Measurements from ENCODE around the gene CALU.
A peak's percentile ranks its signal among the peaks of the same experiment; 100 is the strongest.

Gene CALU

DNA sequence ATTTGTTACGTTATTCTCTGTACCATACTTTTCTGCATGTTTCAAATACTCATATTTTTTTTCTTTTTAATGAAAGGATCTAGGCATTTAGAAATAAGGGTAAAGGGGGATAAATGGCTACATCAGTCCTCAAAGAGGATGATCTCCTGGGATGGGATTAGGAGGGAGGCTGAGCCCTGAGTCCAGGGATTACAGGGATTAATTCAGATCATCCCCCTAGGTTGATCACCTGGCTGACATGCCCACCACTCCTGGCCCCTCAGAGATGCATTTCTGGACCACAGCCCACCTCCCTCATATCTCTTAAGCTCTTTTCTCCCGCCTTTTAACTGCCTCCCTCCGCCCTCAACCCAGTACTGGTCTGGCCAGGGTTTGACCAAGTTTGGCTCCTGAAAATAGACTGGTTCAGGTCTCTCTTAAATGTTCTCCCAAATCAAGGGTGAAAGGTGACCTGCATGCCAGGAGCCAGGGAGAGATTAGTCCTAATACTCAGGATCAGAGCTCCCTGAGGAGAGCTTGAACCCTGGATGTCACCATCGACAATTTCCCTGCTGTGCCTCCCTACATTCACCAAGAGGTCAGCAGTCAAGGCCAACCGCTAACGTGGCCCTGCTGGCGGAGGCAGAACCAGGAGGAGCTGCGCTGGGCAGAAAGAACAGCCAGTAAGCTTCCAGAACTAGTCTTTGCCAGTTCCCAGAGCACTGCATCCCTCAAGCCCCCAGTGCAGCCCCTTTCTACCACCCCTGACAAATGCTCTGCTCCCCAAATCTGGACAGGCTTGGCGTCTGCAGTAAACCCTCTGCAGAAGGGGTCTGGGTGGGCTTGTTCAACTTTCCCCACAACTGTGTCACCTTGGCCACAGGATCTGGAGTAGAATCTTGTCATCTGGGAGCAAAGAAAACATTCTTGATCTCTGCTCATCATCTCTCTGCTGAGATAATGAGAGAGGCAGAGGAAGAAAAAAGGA is 49.6 kb downstream of the CALU start:
- DNase-seq = no peak

DNA sequence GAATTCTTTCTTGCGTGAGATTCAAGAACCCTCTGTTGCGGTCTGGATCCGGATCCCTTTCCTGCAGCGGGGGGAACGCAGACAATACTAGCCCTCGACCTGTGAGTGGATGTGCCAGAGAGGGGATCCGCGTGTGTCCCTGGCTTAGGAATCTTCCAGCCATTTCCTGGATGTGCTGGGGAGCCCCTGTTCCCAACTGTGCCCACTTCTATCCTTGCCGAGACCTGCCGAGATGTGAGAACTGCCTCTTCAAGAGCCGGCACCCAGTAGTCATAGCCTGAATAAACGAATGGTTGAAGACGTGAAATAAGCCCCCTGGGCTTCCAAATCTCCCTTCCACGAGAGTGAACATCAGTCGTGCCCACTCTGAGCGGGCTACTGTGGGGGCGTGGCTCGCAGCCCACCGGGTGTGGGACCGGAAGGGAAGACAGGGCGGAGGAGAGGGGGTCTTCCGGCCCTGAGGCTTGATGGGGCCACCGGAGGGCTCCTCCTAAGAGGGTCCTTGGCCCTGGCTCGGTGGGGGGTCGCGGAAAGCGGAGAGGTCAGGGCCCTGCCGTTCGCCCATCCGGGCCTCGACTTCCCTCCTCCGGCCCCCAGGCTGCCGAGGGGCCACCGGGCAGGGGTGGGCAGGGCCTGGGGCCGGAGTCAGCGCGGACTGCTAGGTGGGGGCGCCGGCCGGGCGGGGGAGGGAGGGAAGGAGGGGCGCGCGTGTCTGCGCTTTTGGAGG is 51.3 kb downstream of the CALU start:
- no peak for DNase-seq

DNA sequence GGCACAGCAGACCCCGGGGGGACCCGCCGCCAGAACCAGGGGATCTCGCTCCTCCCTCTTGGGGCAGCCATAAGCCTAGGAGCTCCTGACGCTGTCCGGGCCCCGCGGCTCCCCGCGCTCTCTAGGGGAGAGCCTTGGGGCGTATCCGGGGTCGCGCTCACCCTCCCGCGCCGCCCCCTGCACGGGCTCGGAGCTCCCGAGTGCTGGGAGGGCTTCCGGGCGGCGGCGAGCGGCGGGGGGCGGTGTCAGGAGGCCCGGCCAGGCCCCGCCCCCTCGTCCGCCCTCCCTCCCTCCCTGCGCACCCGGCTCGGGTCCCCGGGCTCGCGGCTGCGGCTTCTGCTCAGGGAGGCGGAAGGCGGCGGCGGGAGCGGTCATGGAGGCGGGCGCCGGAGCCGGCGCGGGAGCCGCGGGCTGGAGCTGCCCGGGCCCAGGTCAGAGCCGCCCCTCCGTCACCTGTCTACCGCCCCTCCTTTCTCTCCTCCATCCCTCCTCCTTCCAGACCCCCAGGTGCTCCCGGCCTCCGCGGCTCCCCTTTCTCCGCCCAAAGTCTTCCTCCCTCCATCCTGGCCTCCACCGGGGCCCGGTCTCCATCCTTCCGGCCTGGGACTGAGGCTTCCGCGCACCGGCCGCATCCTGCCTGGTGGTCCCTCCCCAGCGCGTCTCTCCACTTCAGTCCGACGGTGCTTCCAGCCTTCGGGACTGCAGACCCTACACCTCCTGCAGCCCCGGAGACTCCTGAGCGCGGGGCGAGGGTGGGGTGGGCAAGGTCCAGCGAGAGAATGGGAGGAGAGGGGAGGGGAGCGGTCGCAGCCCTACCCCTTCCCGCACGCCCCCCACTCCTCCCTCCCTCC is 52.2 kb downstream of the CALU start, which contains the start of gene CCDC136:
Gene CCDC136 (plus strand): TSS at position 848 of the 851 bp plus-strand sequence. CDS start 444 bp downstream, outside the sequence.
- no peak for DNase-seq

DNA sequence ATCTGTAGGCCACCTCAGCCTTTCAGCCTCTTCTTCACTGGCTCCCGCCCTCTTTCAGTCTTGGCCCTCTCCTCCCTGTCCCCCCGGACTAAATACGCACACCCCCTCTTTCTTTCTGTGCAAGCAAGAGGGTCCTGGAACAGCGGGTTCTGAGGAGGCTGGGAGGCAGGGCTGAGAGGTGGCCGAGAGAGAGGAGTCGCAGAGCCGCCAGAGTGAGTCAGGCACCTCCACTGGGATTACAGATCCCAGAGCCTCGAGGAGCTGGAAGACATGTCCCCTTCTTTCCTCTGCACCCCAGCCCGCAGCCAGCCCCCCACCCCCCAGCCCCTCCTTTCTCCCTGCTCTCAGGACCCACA is 52.8 kb downstream of the CALU start:
- DNase-seq = peak; percentile 13

DNA sequence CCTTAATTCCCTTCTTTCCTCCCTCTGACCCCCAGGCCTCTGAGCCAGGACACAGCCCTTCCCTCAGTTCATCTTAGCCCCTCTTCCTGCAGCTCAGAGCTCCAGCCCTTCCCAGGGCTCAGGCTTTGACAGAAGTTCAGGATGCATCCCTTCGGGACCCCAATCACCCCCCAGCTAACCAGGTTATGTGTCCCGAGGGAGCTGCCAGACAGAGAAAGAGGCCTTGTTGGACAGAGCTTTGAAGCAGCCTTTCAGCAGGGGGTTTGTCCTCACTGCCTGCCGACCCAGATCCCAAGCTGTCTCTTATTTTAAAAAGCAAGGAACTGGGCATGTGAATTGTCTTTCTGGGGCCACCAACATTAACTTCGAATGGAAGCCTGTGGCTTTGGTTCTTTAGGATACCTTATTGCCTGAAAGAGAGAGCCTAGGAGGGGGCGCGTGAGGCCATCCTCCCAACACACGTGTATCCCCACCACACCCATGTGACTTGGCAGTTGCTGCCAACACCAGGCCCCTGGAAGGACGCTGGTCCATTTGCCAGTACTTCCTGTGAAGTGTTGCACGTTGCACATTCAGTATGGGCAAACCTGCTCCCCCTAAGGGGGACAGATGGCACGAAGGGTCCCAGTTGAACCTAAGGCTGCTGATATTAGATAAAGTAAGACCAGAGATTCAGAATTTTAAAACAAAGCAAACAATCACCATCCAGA is 53.5 kb downstream of the CALU start:
- no peak for DNase-seq

DNA sequence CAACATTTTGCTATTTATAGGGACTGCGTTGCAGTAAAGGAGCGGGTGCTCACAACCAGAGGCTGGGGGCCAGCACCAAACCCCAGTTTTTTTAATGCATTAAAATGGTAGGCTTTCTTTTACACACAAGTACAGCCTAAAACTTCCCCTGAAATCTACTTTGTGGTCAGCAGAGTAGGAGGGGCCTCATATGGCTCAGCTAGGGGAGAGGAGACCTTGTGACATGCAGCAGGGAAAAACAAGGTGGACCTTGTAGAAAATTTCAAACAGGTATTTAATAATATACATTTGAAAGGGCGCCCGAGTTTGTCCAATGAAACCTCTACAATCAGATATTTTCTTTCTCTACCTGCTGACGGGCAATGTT is 54.0 kb downstream of the CALU start:
- DNase-seq = no peak

DNA sequence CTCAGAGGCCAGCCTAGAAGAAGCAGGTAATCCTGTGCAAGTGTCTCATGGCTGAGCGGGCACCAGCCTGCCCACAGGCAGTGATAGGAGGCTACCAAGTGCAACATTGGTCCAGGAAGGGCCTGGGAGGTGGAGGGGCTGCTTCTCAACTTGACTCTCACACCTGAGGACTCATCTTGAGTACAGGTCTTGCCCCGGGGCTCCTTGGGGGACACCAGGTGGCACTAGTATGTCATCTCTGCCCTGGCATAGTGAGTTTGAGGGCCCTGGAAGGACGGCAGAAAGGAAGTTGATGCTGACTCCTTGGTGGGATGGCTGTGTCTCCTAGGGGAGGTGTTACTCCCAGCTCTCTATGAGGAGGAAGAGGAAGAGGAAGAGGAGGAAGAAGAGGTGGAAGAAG is 54.9 kb downstream of the CALU start:
- no peak for DNase-seq

DNA sequence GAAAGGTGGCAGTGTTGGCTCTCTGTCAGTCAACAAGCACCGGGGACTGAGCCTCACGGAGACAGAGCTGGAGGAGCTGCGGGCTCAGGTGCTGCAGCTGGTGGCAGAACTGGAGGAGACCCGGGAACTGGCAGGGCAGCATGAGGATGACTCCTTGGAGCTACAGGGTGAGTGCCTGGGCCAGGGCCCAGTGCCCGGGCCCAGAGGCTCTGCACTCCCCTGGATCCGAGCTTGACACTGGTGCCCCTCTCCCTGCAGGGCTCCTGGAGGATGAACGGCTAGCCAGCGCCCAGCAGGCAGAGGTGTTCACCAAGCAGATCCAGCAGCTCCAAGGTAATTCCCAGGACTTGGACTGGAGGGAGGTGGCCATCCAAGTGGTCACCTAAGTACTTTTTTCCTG is 55.3 kb downstream of the CALU start:
- no peak for DNase-seq

DNA sequence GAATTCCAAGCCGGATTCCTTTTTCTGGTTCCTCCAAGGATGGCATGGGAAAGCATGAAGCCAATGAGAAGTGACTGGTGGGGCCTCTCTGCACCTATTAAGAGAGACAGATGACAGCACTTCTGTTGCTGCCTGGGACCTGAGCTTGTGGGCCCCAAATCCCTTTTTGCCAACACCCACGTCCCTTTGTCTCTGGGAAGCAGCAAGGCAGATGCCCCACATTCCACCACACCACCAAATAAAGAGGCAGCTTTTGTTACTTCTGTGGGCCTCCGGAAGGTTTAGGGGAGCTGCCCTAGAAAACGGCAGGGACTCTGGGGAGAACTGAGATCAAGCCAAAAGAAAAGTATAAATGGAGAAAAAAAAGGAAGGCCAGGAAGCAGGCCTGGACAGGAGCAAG is 56.0 kb downstream of the CALU start:
- DNase-seq = no peak

DNA sequence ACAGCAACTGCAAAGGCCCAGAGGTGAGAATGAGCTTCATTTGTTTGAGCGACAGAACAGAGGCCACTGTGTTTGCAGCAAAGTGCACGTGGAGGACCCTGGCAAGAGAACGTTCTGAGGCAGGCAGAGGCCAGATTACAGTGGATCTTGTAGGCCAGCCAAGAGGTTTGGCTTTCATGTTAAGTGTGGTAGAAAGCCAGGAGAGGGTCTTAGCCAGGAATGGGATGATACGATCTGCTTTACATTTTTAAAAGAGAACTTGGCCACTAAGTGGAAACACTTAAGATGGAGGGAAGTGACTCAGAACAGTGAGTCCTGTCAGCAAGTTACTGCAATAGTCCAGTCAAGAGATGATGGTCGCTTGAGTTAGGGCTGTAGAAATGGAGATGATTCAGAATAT is 57.2 kb downstream of the CALU start:
- no peak for DNase-seq

DNA sequence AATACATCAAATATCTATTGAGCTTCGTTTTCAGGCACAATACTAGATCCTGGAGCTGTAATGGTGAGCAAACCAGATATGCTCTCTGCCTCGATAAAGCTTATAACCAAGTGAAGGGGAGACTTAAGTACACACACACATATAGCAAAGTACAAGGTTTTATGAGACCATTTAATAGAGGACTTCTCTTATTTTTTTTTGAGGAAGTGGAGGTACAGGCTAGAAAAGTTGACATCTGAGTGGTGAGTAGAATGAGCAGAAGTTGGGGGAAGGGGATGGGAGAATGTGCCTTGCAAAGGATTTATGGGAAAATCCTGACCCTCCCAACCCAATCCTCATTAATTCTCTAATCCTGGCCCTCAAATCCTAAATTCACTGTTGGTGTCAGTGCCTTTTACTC is 60.3 kb downstream of the CALU start:
- no peak for DNase-seq

DNA sequence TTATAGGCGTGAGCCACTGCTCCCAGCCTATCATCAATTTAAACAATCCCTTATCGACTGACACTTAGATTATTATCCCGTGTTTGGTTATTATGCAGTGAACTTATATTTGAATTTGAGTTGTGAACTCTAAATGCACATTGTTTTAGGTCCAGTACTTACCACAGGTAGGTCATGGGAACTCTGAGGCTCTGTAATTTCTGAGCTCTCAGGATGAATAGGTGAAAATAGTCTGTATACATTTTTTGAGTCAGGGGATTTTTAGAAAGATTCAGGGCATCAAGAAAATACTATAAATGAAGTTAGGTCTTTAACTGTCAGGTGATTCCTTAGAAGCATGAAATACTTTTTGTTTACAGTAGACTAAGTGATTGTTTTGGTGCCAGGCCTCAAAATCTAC is 61.4 kb downstream of the CALU start:
- DNase-seq = no peak

DNA sequence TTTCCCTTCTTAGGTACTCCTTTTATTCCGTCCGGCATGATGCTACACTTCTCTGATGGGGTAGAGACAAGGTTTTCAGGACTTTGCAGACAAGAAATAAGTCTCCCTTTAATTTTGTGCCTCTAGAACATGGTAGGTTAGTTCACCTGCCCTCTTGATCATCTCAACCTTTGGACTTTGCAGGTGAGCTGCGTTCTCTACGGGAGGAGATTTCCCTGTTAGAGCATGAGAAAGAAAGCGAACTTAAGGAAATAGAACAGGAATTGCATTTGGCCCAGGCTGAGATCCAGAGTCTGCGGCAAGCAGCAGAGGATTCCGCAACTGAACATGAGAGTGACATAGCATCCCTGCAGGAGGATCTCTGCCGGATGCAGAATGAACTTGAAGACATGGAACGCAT is 61.8 kb downstream of the CALU start:
- DNase-seq = no peak

DNA sequence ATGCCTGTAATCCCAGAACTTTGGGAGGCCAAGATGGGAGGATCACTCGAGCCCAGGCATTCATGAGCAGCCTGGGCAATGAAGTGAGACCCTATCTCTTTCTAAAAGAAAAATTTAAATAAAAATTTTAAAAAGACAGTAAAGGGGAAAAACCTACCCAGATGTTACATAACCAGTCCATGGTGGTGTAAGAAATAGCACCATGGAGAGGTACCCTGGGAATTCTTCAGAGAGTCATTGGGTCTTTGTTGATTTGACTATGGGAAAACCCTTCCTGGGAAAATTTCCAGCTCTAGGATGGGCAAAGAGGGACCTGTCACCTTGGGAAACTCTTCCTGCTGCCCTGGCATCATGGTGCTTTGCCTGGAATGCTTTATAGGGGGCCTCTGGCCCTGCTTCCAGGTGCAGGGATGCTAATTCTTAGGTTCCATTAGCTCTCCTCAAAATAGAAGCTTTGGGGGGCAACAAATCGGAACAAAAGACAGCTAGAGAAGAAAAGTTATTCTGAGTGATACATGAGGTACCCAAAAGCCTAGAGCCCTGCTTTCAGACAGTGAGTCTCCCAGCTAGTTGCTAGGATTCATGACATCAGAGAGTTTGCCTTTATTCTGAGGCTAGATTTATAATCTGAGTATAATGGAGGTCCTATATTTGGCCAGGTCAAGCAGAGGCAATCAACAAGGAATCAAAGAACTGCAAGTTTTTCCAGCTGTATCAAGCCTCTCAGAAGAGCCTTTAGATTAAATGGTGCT is 62.7 kb downstream of the CALU start:
- DNase-seq = no peak

DNA sequence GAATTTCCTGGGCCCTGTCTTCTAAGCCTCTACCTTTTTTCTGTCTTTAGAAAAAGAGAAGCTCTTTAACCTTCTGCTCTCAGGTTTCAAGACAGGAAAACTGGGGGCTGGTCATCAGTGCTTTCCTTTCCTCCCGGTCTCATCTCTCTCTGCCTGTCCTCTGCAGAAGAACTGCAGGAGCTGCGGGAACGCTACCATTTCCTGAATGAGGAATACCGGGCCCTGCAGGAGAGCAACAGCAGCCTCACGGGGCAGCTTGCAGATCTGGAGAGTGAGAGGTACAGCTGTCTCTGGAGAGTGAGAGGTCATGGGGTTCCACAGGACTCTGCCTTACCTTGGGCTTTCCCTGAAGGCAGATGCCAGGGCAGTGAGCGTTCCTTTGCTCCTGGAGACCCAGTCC is 65.3 kb downstream of the CALU start:
- DNase-seq = no peak

DNA sequence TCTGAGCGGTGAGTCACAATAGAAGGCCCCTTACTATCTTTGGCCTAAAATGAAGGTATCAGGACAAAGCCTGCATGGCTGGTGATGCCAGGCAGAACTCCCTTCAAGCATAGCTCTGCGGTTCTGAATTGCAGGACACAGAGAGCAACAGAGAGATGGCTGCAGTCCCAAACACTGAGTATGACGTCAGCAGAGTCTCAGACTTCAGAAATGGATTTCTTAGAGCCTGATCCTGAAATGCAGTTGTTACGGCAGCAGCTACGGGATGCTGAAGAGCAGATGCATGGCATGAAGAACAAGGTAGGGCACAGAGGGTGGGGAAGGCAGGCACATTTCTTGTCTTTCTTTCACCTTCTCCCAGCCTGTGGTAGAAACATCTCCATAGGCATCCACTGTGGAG is 66.1 kb downstream of the CALU start:
- DNase-seq = no peak

DNA sequence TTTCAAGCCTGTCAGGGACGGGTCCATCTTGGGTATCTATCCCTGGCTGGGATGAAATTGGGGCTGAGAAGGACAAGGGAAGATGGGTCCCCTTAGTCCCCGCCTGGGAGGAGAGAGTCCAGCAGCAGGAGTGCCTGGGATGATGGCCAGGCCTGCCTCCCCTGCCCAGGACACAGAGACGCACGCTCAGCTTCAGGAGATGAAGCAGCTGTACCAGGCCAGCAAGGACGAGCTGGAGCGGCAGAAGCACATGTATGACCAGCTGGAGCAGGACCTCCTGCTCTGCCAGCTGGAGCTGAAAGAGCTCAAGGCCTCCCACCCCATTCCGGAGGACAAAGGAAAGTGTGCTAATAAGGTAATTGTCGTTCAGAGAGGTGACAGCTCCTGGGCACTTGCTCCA is 68.0 kb downstream of the CALU start:
- DNase-seq = no peak

DNA sequence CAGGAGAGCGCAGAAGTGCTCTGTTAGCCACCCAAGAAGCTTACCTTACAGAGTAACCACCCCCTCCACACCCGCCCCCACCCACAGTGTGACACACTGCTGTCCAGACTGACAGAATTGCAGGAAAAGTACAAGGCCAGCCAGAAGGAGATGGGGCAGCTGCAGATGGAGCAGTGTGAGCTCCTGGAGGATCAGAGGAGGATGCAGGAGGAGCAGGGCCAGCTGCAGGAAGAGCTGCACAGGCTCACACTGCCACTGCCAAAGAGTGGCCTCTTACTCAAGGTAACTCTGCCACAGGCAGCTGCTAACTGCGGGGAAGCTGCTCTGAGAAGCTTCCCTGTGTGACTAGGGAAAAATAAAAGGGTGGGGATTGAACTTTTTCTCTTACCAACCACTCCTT is 70.2 kb downstream of the CALU start:
- no peak for DNase-seq

DNA sequence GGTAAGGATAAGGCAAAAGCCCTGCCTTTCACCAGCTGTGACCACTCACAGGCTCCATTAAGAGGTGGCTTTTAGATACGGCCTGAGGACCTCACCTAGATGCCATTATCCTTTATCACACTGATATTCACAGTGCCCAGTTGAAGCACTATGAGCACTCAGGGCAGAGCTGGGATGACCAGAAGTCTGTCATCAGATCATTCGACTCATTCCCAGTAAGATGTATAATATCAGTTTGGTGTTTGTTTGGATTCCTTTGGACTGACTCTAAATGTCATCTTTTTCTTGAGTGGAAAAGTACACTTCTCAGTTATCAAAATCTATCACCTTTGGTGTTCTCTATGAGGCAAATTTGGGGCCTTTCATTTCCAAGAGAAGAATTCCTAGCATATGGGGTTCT is 71.3 kb downstream of the CALU start:
- DNase-seq = no peak

DNA sequence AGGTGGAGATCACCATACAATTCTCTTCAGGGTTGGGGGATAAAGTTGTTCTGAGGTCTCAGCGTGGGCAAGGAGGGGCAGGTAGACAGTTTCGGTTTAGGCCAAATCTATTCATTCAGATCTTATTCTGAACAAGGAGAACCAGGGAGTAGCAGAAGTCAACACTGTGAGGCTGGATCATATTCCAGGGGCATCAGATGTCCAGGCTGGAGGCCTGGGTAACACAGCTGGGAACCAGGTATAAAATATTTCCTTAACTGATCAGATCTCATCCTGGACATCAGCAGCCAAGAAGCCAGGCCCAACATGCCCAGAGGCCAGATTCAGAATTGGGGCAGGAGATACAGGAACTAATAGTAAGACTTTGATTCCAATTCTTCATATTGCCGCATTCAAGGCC is 71.8 kb downstream of the CALU start:
- DNase-seq = no peak

DNA sequence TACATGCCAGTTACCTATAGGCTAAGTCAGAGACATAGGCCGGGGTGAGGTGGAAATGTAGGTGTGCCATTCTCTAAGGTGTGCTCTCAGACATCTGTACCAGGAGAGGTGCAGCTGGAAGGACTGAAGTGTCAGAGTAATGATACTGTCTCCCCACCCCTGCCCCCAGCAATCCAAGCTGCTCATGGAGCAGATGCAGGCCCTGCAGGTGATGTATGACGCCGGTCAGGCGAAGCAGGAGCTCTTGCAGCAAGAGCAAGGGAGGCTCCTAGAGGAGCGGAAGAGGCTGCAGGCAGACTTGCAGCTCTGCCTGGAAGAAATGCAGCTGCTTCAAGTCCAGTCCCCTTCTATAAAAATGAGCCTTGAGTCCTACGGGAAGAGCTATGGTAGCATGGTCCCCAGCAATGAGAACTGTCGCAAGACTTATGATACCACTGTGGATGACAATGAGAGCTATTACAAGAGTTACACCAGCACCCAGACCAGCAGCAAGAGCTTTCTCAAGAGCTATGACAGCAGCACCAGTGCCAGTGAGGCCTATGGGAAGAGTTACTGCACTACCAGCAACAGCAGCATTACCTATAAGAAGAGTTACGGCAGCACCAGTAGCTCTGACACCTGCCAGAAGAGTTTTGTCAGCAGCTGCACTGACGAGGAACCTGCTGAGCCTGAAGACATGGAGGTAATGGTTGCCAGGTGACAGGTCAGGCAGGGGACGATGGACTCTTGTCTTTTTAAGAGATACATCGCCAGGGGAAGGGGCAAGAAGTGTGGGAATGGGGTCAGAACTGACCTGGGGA is 72.7 kb downstream of the CALU start:
- no peak for DNase-seq

Data from kidney glomerular epithelial cell (primary cell).